H1 (cell line): Measurements from ENCODE around the gene PDK3. TPM values are rescaled to one million over a fixed set of nuclear protein-coding genes. Genes with fewer than 3 reads are reported as not detected.

Experiments
- CTCF ChIA-PET: fragments of 300-600 bp; sonication (Branson Sonifier 250); formaldehyde crosslinking; loops from one replicate; lab custom pipeline; 2021; ENCODE audit not compliant: partially characterized antibody; lab: Charles Lee
- POLR2A ChIA-PET: fragments of 300-600 bp; sonication (Branson Sonifier 250); formaldehyde crosslinking; loops from one replicate; lab custom pipeline; 2021; ENCODE audit warnings: inconsistent platforms; ENCODE audit not compliant: partially characterized antibody; lab: Charles Lee
- DNase-seq, 2 experiments: peaks; one replicate each; pipeline versions ENCODE4 v3.0.0 to v3.0.0-alpha.2; 2010 to 2022; ENCODE audit warnings: low spot score in 2 of 2, low read depth in 1 of 2, mixed read lengths in 1 of 2
- FAIRE-seq: peaks from 2 replicates; lab custom pipeline; 2011; peaks lifted over from hg19 to GRCh38; lab: Jason Lieb, UNC
- H2AFZ ChIP-seq: 2 replicates; pipeline ENCODE4 v1.8.1; 2012; ENCODE audit warnings: low read length, inconsistent platforms
- H2AK5ac ChIP-seq: 2 replicates; pipeline ENCODE4 v1.6.1; 2013; ENCODE audit warnings: low read depth, low read length
- H2BK120ac ChIP-seq: replicated peaks from 2 replicates; pipeline ENCODE3; 2013; ENCODE audit warnings: low read depth, low read length, inconsistent platforms
- H2BK12ac ChIP-seq: 2 replicates; pipeline ENCODE4 v1.6.1; 2013; ENCODE audit warnings: low read depth, low read length
- H2BK15ac ChIP-seq: 2 replicates; pipeline ENCODE4 v1.6.1; 2013; ENCODE audit warnings: low read length
- H2BK20ac ChIP-seq: 2 replicates; pipeline ENCODE4 v1.6.1; 2013; ENCODE audit warnings: low read length
- H2BK5ac ChIP-seq: 2 replicates; pipeline ENCODE4 v1.6.1; 2013; ENCODE audit warnings: low read depth, low read length
- H3K14ac ChIP-seq: 2 replicates; pipeline ENCODE4 v1.6.1; 2013; ENCODE audit warnings: inconsistent platforms; ENCODE audit not compliant: insufficient read length
- H3K18ac ChIP-seq: 2 replicates; pipeline ENCODE4 v1.6.1; 2013; ENCODE audit warnings: low read length; ENCODE audit errors: extremely low read depth
- H3K23ac ChIP-seq: 2 replicates; pipeline ENCODE4 v1.6.1; 2013; ENCODE audit warnings: inconsistent platforms; ENCODE audit not compliant: insufficient read length
- H3K23me2 ChIP-seq: 2 replicates; pipeline ENCODE4 v1.6.1; 2013; ENCODE audit warnings: low read depth, low read length
- H3K27ac ChIP-seq: 2 replicates; pipeline ENCODE4 v1.6.1; 2011; ENCODE audit warnings: low read depth, low read length, inconsistent platforms
- H3K27me3 ChIP-seq, 4 experiments: replicated peaks in 1 of 4; 1 replicate in 1 of 4; 2 replicates in 3 of 4; pipeline versions ENCODE4 v1.6.1 to v1.8.1; 2011 to 2013; ENCODE audit warnings: low read length in 3 of 4, mild to moderate bottlenecking in 3 of 4, inconsistent platforms in 2 of 4, mixed read lengths in 2 of 4, moderate library complexity in 1 of 4; ENCODE audit not compliant: control insufficient read depth in 3 of 4, insufficient read depth in 3 of 4; ENCODE audit errors: extremely low read depth in 1 of 4
- H3K36me3 ChIP-seq, 4 experiments: 2 replicates each; pipeline versions ENCODE4 v1.6.1 to v1.8.1; 2011 to 2013; ENCODE audit warnings: mild to moderate bottlenecking in 4 of 4, low read length in 3 of 4, moderate library complexity in 2 of 4, control low read depth in 1 of 4, inconsistent platforms in 1 of 4; ENCODE audit not compliant: insufficient read depth in 4 of 4, control insufficient read depth in 2 of 4
- H3K4ac ChIP-seq: replicated peaks from 2 replicates; pipeline ENCODE3; 2013; ENCODE audit warnings: low read length, low read depth, mixed read lengths, inconsistent platforms; ENCODE audit not compliant: insufficient read length
- H3K4me1 ChIP-seq, 4 experiments: replicated peaks in 1 of 4; 1 replicate in 1 of 4; 2 replicates in 3 of 4; pipeline versions ENCODE4 v1.6.1 to v1.8.1; 2011 to 2013; ENCODE audit warnings: low read length in 3 of 4, inconsistent platforms in 2 of 4, mixed read lengths in 1 of 4; ENCODE audit not compliant: insufficient read depth in 4 of 4, control insufficient read depth in 3 of 4
- H3K4me2 ChIP-seq, 2 experiments: 2 replicates each; pipeline versions ENCODE4 v1.6.1 to v1.8.1; 2011 to 2013; ENCODE audit warnings: low read depth in 2 of 2, low read length in 2 of 2, control low read depth in 1 of 2, inconsistent platforms in 1 of 2, mild to moderate bottlenecking in 1 of 2; ENCODE audit not compliant: insufficient read depth in 1 of 2
- H3K4me3 ChIP-seq, 4 experiments: fragments of 200-600, 300-600 bp in 1 of 4; sonication (generic), shearing (Covaris generic), sonication (Bioruptor Twin) in 1 of 4; 2 replicates each; pipeline versions ENCODE4 v1.5.1 to v1.8.1; 2011 to 2016; ENCODE audit warnings: low read length in 4 of 4, low read depth in 3 of 4, control low read depth in 2 of 4, inconsistent platforms in 2 of 4, mild to moderate bottlenecking in 2 of 4, mixed read lengths in 1 of 4, moderate library complexity in 1 of 4; ENCODE audit not compliant: insufficient read depth in 2 of 4; ENCODE audit errors: extremely low read depth in 1 of 4
- H3K56ac ChIP-seq: replicated peaks from 2 replicates; pipeline ENCODE3; 2013; ENCODE audit warnings: low read depth, mild to moderate bottlenecking, mixed read lengths, low read length, inconsistent platforms; ENCODE audit not compliant: insufficient read length
- H3K79me1 ChIP-seq: 2 replicates; pipeline ENCODE4 v1.6.1; 2013; ENCODE audit warnings: low read depth, low read length, control low read depth
- H3K79me2 ChIP-seq, 2 experiments: 2 replicates each; pipeline versions ENCODE4 v1.6.1 to v1.8.1; 2012 to 2013; ENCODE audit warnings: low read length in 2 of 2, mild to moderate bottlenecking in 2 of 2, inconsistent platforms in 1 of 2; ENCODE audit not compliant: insufficient read depth in 2 of 2, control insufficient read depth in 1 of 2
- H3K9ac ChIP-seq, 4 experiments: replicated peaks in 1 of 4; 1 replicate in 1 of 4; 2 replicates in 3 of 4; pipeline versions ENCODE4 v1.6.1 to v1.8.1; 2011 to 2013; ENCODE audit warnings: low read depth in 3 of 4, low read length in 3 of 4, control low read depth in 2 of 4, mild to moderate bottlenecking in 2 of 4, moderate library complexity in 2 of 4, inconsistent platforms in 1 of 4; ENCODE audit errors: extremely low read depth in 1 of 4
- H3K9me3 ChIP-seq, 2 experiments: 2 replicates each; pipeline versions ENCODE4 v1.6.1 to v1.8.1; 2012 to 2013; ENCODE audit warnings: mild to moderate bottlenecking in 2 of 2, moderate library complexity in 2 of 2, control low read depth in 1 of 2, inconsistent platforms in 1 of 2, low read depth in 1 of 2, low read length in 1 of 2, mixed read lengths in 1 of 2; ENCODE audit not compliant: insufficient read depth in 2 of 2
- H4K20me1 ChIP-seq, 2 experiments: replicated peaks in 1 of 2; 2 replicates each; pipeline versions ENCODE3 to v1.8.1; 2011 to 2013; ENCODE audit warnings: inconsistent platforms in 2 of 2, low read length in 2 of 2, mild to moderate bottlenecking in 1 of 2; ENCODE audit not compliant: insufficient read depth in 2 of 2, control insufficient read depth in 1 of 2
- H4K5ac ChIP-seq: 2 replicates; pipeline ENCODE4 v1.6.1; 2013; ENCODE audit warnings: low read length, low read depth, mixed read lengths, inconsistent platforms; ENCODE audit not compliant: insufficient read length
- H4K8ac ChIP-seq: 2 replicates; pipeline ENCODE4 v1.8.0; 2013; ENCODE audit warnings: mild to moderate bottlenecking, moderate library complexity, low read length, inconsistent platforms; ENCODE audit not compliant: insufficient read depth; ENCODE audit errors: extremely low read depth
- H4K91ac ChIP-seq: replicated peaks from 2 replicates; pipeline ENCODE3; 2013; ENCODE audit warnings: low read length, mixed read lengths, inconsistent platforms; ENCODE audit not compliant: insufficient read length
- CBX8 ChIP-seq: fragments of 300-800, 300-1000 bp; sonication (generic); IDR thresholded peaks from 2 replicates; pipeline ENCODE4 v1.7.1; 2016; ENCODE audit warnings: low read depth, low read length, borderline replicate concordance
- FOSL1 ChIP-seq: IDR thresholded peaks from 2 replicates; pipeline ENCODE4 v1.6.1; 2011; ENCODE audit warnings: mild to moderate bottlenecking, low read depth, low read length, moderate library complexity; ENCODE audit not compliant: insufficient read depth
- JUN ChIP-seq: IDR thresholded peaks from 2 replicates; pipeline ENCODE4 v1.6.1; 2011; ENCODE audit warnings: low read depth, mild to moderate bottlenecking, improper control_type of control experiment, low read length
- WGBS, 2 experiments: shearing (Covaris generic) in 1 of 2; methylation state at CpG; one replicate each; pipeline versions ENCODE4 v1.1.6 to v1.1.7; 2013 to 2015; ENCODE audit warnings: low lambda C conversion rate in 2 of 2, mixed read lengths in 2 of 2, inconsistent platforms in 1 of 2, low coverage in 1 of 2, missing lambda C conversion rate in 1 of 2; ENCODE audit not compliant: insufficient replicate concordance in 2 of 2, insufficient coverage in 1 of 2, insufficient read length in 1 of 2; ENCODE audit errors: extremely low coverage in 1 of 2, missing lambda C conversion rate in 1 of 2; 5-methylcytosine and 5-hydroxymethylcytosine counted together
- polyA plus RNA-seq, 7 experiments: library from polyadenylated mRNA; depleted of rRNA in 3 of 7; stranded (reverse) in 5 of 7; unstranded in 2 of 7; fragments of >200 nt in 5 of 7; fragments of 200-250 nt in 2 of 7; gene quantifications; 1 replicate in 5 of 7; 2 replicates in 1 of 7; 4 replicates in 1 of 7; pipeline versions ENCODE4 v1.2.1 to v1.2.3, GENCODE V29; 2011 to 2013; ENCODE audit warnings: missing spikeins in 2 of 7, mixed read lengths in 2 of 7
- total RNA-seq: library from RNA; stranded (reverse); fragmentation: NEBNext Ultra II Directional; extraction: Animal tissue kit (Norgen Biotek cat#: 25700); gene quantifications from 2 replicates; pipeline ENCODE4 v1.2.1, GENCODE V29; 2021

Gene PDK3
- total and polyA plus RNA-seq, 2 of the 8 experiments (the other 6 are each of a cell fraction or from before 2014, with no cell fraction given) = 22.5 to 25.5 TPM

- Histone ChIP-seq H3K4me2 (no peak overlapping the region), H3K79me2 (no peaks in the 10 kb centered on the region), H3K23ac (no peak overlapping the region), H3K79me1 (no peaks in the 10 kb centered on the region), H3K27me3 (no peaks in the 10 kb centered on the region), H3K18ac (no peak overlapping the region), H3K4ac (no peak overlapping the region), H2AK5ac (no peak overlapping the region), H4K5ac (no peak overlapping the region), H3K56ac (no peak overlapping the region), H4K20me1 (no peaks in the 10 kb centered on the region), H3K23me2 (no peaks in the 10 kb centered on the region), H2BK12ac (no peak overlapping the region), H2BK20ac (no peak overlapping the region), H4K8ac (no peak overlapping the region), H2BK5ac (no peak overlapping the region), H3K9ac (no peak overlapping the region), H3K4me3 (no peak overlapping the region), H2BK120ac (no peak overlapping the region), H3K36me3 (no peaks in the 10 kb centered on the region), H2AFZ (no peak overlapping the region), H3K9me3 (no peaks in the 10 kb centered on the region), H3K27ac (no peak overlapping the region), H2BK15ac (no peak overlapping the region), H3K4me1 (no peaks in the 10 kb centered on the region), H4K91ac (no peak overlapping the region), H3K14ac (no peak overlapping the region)
- DNase-seq = no peak
- 89% methylated on average over 11 of the region's 19 CpGs; no CpG with 5 or more reads in 1 of the 2 experiments for WGBS, 2 experiments
- ChIA-PET POLR2A (no interaction called here), CTCF (interaction anchor here (0.6 to 1.3 kb wide), 3 partner anchors 49 to 108 kb away, joined by 3 to 4 read pairs (median 3); no protein-coding TSS in a partner anchor)
- FAIRE-seq = no peak
- no peak for TF ChIP-seq JUN
- no peak for TF ChIP-seq CBX8
- no peak for TF ChIP-seq FOSL1
These were observed 98.4 kb downstream of the PDK3 start for GRCh38 chrX:24563291-24564010.
